Neuronal stem cell (in vitro differentiated cells): Measurements from ENCODE around the gene COL19A1.

ENCODE experiments used
- DNase-seq: peaks from one replicate; pipeline ENCODE4 v3.0.0-alpha.2; 2013; ENCODE audit warnings: low spot score
- H2AFZ ChIP-seq: one replicate; pipeline ENCODE4 v1.6.1; 2013; ENCODE audit warnings: mild to moderate bottlenecking, low read length, inconsistent platforms
- H2AK5ac ChIP-seq: 2 replicates; pipeline ENCODE4 v1.6.1; 2013; ENCODE audit warnings: low read depth, mild to moderate bottlenecking, inconsistent platforms, low read length, moderate library complexity, mixed read lengths
- H2BK120ac ChIP-seq: 2 replicates; pipeline ENCODE4 v1.6.1; 2013; ENCODE audit warnings: low read depth, mild to moderate bottlenecking, inconsistent platforms, low read length, moderate library complexity, mixed read lengths
- H2BK12ac ChIP-seq: one replicate; pipeline ENCODE4 v1.6.1; 2013; ENCODE audit warnings: low read length, inconsistent platforms
- H2BK15ac ChIP-seq: 2 replicates; pipeline ENCODE4 v1.6.1; 2013; ENCODE audit warnings: mild to moderate bottlenecking, low read length, inconsistent platforms, mixed read lengths
- H2BK5ac ChIP-seq: one replicate; pipeline ENCODE4 v1.6.1; 2013; ENCODE audit warnings: inconsistent platforms, mild to moderate bottlenecking, low read length, moderate library complexity
- H3K14ac ChIP-seq: one replicate; pipeline ENCODE4 v1.6.1; 2013; ENCODE audit warnings: low read length, inconsistent platforms
- H3K18ac ChIP-seq: 2 replicates; pipeline ENCODE4 v1.6.1; 2013; ENCODE audit warnings: low read length, inconsistent platforms
- H3K23ac ChIP-seq: 2 replicates; pipeline ENCODE4 v1.6.1; 2013; ENCODE audit warnings: low read depth, mild to moderate bottlenecking, mixed read lengths, low read length, inconsistent platforms; ENCODE audit not compliant: poor library complexity
- H3K27ac ChIP-seq: replicated peaks from 3 replicates; pipeline ENCODE4 v1.5.1; 2013; ENCODE audit warnings: low read length, inconsistent platforms
- H3K27me3 ChIP-seq, 3 experiments: 2 replicates each; pipeline ENCODE4 v1.6.1; 2013; ENCODE audit warnings: low read length in 3 of 3, mild to moderate bottlenecking in 2 of 3, inconsistent platforms in 1 of 3, low read depth in 1 of 3, mixed read lengths in 1 of 3, moderate library complexity in 1 of 3; ENCODE audit not compliant: control insufficient read depth in 3 of 3, insufficient read depth in 3 of 3
- H3K36me3 ChIP-seq, 2 donors: replicated peaks in 1 of 2; 2 replicates each; pipeline ENCODE4 v1.6.1; 2013; ENCODE audit warnings: low read length in 2 of 2; ENCODE audit not compliant: control insufficient read depth in 2 of 2, insufficient read depth in 2 of 2
- H3K4ac ChIP-seq: 2 replicates; pipeline ENCODE4 v1.6.1; 2013; ENCODE audit warnings: inconsistent platforms, mild to moderate bottlenecking, low read length, moderate library complexity
- H3K4me1 ChIP-seq, 2 donors: 1 replicate in 1 of 2; 2 replicates in 1 of 2; pipeline ENCODE4 v1.6.1; 2013; ENCODE audit warnings: low read length in 2 of 2, low read depth in 1 of 2; ENCODE audit not compliant: control insufficient read depth in 2 of 2, insufficient read depth in 1 of 2
- H3K4me2 ChIP-seq: one replicate; pipeline ENCODE4 v1.6.1; 2013; ENCODE audit warnings: mild to moderate bottlenecking, low read length, inconsistent platforms; ENCODE audit not compliant: insufficient read depth, poor library complexity, severe bottlenecking
- H3K4me3 ChIP-seq, 2 donors: 2 replicates each; pipeline ENCODE4 v1.5.1; 2013; ENCODE audit warnings: low read length in 2 of 2, mild to moderate bottlenecking in 2 of 2, inconsistent platforms in 1 of 2, moderate library complexity in 1 of 2
- H3K79me1 ChIP-seq: one replicate; pipeline ENCODE4 v1.6.1; 2013; ENCODE audit warnings: low read depth, mild to moderate bottlenecking, inconsistent platforms, low read length, moderate library complexity
- H3K9ac ChIP-seq: one replicate; pipeline ENCODE4 v1.6.1; 2013; ENCODE audit warnings: mild to moderate bottlenecking, low read depth, low read length, inconsistent platforms; ENCODE audit not compliant: poor library complexity
- H3K9me3 ChIP-seq, 2 donors: replicated peaks in 1 of 2; 2 replicates each; pipeline versions ENCODE3 to v1.6.1; 2013; ENCODE audit warnings: low read length in 2 of 2, mild to moderate bottlenecking in 2 of 2, inconsistent platforms in 1 of 2, low read depth in 1 of 2, mixed read lengths in 1 of 2, moderate library complexity in 1 of 2; ENCODE audit not compliant: control insufficient read depth in 2 of 2, insufficient read depth in 1 of 2
- H4K8ac ChIP-seq: one replicate; pipeline ENCODE4 v1.6.1; 2013; ENCODE audit warnings: low read depth, mild to moderate bottlenecking, inconsistent platforms, low read length, moderate library complexity
- H4K91ac ChIP-seq: one replicate; pipeline ENCODE4 v1.6.1; 2013; ENCODE audit warnings: low read length, low read depth, mild to moderate bottlenecking, inconsistent platforms; ENCODE audit not compliant: poor library complexity
- WGBS, 2 donors: extraction: QIAGEN DNeasy Blood & Tissue Kit; methylation state at CpG; one replicate each; pipeline ENCODE4 v1.1.7; 2013; ENCODE audit warnings: missing lambda C conversion rate in 2 of 2, mixed read lengths in 1 of 2; ENCODE audit not compliant: insufficient read length in 2 of 2, insufficient replicate concordance in 1 of 2; ENCODE audit errors: extremely low coverage in 2 of 2; 5-methylcytosine and 5-hydroxymethylcytosine counted together

The COL19A1 gene

DNA sequence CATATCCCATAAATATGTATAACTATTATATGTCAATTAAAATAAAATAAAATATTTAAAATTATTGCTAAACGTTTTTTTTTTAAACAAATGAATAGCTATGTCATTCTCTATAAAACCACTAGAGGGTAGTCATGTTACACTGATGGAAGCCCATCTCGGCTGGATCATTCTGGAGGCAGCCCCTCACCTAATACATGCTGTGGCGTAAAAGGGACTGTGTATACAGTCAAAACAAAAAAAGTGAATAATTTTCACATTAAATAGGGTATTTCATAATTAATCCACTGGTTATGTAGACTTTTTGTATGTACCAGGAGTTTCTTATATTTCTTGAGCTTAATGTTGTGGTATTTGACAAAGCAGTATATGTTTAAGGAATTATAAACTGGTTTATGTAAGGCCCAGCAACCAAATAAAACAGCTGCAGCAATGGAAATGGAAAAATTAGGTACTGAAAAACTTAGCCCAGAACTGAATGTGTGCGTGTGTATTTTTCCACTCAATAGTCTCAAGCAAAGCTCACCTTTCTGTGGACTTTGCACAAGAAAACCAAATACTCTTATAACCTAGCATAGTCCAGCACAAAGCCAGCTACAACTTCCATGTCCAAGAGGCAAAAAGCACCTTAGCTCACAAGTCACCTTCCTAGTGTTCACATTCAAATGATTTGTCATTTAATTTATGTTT, 354.8 kb downstream of the COL19A1 start:
- Histone ChIP-seq H3K4me2 (no peak overlapping the region), H3K36me3 (peaks cover 0 to 6% of the 10 kb centered on the region in 2 donors), H2AK5ac (no peak overlapping the region), H3K9ac (no peak overlapping the region), H4K91ac (no peak overlapping the region), H2AFZ (no peak overlapping the region), H3K27ac (no peak overlapping the region), H3K4ac (no peak overlapping the region), H3K4me1 (no peaks in the 10 kb centered on the region), H3K4me3 (no peak overlapping the region), H3K9me3 (no peaks in the 10 kb centered on the region), H3K18ac (no peak overlapping the region), H2BK15ac (no peak overlapping the region), H2BK12ac (no peak overlapping the region), H3K27me3 (no peaks in the 10 kb centered on the region), H3K14ac (no peak overlapping the region), H4K8ac (no peak overlapping the region), H2BK120ac (no peak overlapping the region), H3K23ac (no peak overlapping the region), H3K79me1 (no peaks in the 10 kb centered on the region), H2BK5ac (no peak overlapping the region)
- peak; percentile 24 for DNase-seq
- WGBS, 2 donors, result no CpG with 5 or more reads among the region's 4 CpGs

DNA sequence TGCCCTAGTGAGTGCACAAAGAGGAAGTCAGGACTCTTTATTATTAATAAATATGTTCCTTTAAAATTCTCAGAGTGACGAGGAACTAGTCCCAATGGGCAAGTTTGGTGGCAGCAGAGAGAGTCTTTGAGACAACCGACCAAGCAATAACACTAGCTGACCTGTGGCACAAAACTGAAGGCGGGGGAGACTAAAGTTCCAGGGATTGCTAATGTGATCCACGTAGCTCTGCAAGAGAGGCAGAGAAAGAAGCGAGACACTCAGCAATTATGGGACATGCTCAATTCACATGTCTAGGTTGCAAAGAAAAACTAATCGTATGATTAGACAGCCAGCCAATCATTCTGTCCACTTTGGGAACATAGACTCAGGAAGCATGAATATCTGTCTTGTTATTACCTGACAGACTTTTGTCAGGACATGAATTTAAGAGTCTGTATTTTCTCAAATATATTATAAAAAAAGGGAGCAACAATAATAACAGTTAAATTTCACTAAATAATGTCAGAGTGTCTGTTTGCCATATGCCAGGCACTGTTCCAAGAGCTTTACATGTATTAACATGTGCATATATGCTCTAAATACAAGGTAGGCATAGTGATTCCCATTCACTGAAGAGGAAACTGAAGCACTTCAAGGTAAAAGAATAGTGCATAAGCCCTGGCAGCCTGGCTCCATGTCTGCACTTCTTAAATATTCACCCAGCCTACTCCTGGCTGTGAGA, 355.5 kb downstream of the COL19A1 start:
- no peaks in the 10 kb centered on the region for H3K9me3 ChIP-seq
- H3K4me1 ChIP-seq, result no peaks in the 10 kb centered on the region
- H3K14ac ChIP-seq, result no peak overlapping the region
- H3K23ac ChIP-seq, result no peak overlapping the region
- H3K27me3 ChIP-seq, result no peaks in the 10 kb centered on the region
- H3K27ac ChIP-seq, result no peak overlapping the region
- WGBS, 2 donors, result no CpG with 5 or more reads among the region's 6 CpGs
- no peak overlapping the region for H3K18ac ChIP-seq
- no peak overlapping the region for H2AK5ac ChIP-seq
- no peak overlapping the region for H2AFZ ChIP-seq
- H4K8ac ChIP-seq, result no peak overlapping the region
- H2BK15ac ChIP-seq, result no peak overlapping the region
- H3K4me3 ChIP-seq, result no peak overlapping the region
- no peak overlapping the region for H2BK120ac ChIP-seq
- H3K36me3 ChIP-seq, result peaks cover 0 to 6% of the 10 kb centered on the region in 2 donors
- no peak overlapping the region for H3K4me2 ChIP-seq
- DNase-seq, result no peak
- no peak overlapping the region for H2BK5ac ChIP-seq
- H3K9ac ChIP-seq, result no peak overlapping the region
- H2BK12ac ChIP-seq, result no peak overlapping the region
- H3K79me1 ChIP-seq, result no peaks in the 10 kb centered on the region
- no peak overlapping the region for H4K91ac ChIP-seq
- H3K4ac ChIP-seq, result no peak overlapping the region

DNA sequence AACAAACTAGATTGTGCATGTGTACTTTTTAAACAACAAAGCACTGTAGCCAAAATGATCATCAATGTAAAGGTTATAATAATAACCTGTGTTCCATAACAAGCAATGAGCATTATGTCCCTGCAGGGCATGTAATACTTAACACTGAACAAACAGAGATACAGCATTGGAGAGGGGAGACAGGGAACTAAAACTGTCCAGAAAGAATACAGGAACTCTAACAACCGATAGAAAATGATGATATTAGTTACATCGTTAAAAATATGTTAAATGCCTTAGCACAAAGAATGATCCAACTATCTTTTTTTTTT, 356.0 kb downstream of the COL19A1 start:
- Histone ChIP-seq H2BK5ac (no peak overlapping the region), H3K23ac (no peak overlapping the region), H2AK5ac (no peak overlapping the region), H2BK15ac (no peak overlapping the region), H2AFZ (no peak overlapping the region), H3K79me1 (no peaks in the 10 kb centered on the region), H3K4ac (no peak overlapping the region), H3K18ac (no peak overlapping the region), H3K27ac (no peak overlapping the region), H3K9me3 (no peaks in the 10 kb centered on the region), H3K36me3 (peaks cover 0 to 6% of the 10 kb centered on the region in 2 donors), H3K4me1 (no peaks in the 10 kb centered on the region), H3K9ac (no peak overlapping the region), H2BK120ac (no peak overlapping the region), H3K27me3 (no peaks in the 10 kb centered on the region), H4K91ac (no peak overlapping the region), H4K8ac (no peak overlapping the region), H3K14ac (no peak overlapping the region), H3K4me2 (no peak overlapping the region), H3K4me3 (no peak overlapping the region), H2BK12ac (no peak overlapping the region)
- WGBS, 2 donors, result no CpG with 5 or more reads among the region's 2 CpGs
- no peak for DNase-seq

DNA sequence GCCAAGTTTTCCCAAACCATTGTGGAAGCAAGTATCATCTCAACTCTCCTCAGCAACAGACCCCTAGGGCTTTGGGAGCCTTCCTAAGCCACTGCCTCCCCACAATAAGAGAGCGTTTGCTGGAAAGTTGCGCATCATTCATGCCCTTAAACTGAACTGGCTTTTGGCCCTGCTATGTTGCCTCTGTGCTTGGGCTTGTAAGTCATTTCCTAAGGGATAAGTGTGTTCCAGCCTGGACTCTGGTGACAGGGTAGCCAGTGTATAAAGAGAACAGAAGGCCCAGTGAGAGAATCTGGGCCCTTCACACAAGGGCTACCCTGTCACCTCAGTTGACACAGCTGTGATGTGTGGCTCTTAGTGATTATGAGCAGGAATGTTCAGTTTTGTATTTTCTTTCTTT, 358.7 kb downstream of the COL19A1 start:
- Histone ChIP-seq H3K14ac (no peak overlapping the region), H3K79me1 (no peaks in the 10 kb centered on the region), H4K8ac (no peak overlapping the region), H3K18ac (no peak overlapping the region), H2BK12ac (no peak overlapping the region), H3K27ac (no peak overlapping the region), H3K4me1 (no peaks in the 10 kb centered on the region), H2AK5ac (no peak overlapping the region), H3K9ac (no peak overlapping the region), H3K27me3 (no peaks in the 10 kb centered on the region), H3K23ac (no peak overlapping the region), H3K4me2 (no peak overlapping the region), H2BK120ac (no peak overlapping the region), H3K36me3 (peaks cover 0 to 6% of the 10 kb centered on the region in 2 donors), H2BK5ac (no peak overlapping the region), H3K9me3 (no peaks in the 10 kb centered on the region), H2AFZ (no peak overlapping the region), H4K91ac (no peak overlapping the region), H3K4ac (no peak overlapping the region), H2BK15ac (no peak overlapping the region), H3K4me3 (no peak overlapping the region)
- no CpG with 5 or more reads among the region's 2 CpGs for WGBS, 2 donors
- no peak for DNase-seq
